NCI-H1694 treated with DMSO at 0.1 percent for 48 hours (cell line): ENCODE data around the gene GPRC5D.

Source experiments
- DNase-seq: peaks from one replicate; lab custom pipeline; 2025; lab: John Stamatoyannopoulos, UW

Gene GPRC5D

DNA sequence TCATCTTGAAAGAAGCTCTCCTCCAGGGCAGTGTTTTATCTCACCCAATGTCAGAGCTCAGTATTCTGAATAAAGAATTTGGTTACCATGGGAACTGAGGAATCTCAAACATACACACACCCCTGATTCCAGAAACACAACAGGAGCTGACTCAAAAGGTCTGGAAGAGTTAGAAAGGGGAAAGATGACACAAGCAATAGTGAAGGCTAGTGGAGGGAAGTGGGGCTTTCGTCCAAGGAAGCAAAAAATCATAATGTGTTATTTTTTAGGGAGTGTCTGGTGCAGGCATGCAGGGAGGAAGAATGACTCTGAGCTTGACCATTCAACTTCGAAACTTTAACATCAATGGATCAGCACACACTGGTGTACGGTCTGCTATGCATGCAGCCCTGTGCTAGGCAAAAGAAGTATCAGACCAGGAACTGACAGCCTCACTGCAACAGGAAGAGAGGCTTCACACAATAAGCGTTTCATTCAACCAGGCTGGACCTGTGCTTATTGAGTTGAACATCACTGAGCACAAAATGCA lies 27.8 kb upstream of the GPRC5D start:
- no peak for DNase-seq

- DNase-seq, result no peak
Observed at GRCh38 chr12:12979126-12979525, 27.2 kb upstream of the GPRC5D start.

GRCh38 chr12:12977231-12977630 lies 25.3 kb upstream of the GPRC5D start:
- no peak for DNase-seq

DNA sequence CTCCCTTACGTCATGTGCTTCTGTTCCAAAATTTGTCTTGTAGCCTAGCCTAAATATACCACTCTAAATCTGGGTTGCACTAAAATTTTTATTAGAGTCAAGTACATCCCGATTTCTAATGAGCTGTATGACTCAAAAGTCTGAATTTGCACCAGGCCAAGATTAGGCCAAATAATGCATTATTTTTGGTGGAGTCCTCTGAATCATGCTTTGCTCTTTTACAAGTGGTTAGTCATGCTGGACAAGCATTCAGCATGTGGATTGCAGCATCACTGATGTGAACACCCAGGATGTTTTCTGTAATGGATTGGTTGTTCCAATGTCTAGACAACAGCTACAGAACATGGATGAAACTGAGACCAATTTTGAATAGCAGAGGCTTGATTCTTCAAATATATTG lies 24.4 kb upstream of the GPRC5D start:
- no peak for DNase-seq

DNA sequence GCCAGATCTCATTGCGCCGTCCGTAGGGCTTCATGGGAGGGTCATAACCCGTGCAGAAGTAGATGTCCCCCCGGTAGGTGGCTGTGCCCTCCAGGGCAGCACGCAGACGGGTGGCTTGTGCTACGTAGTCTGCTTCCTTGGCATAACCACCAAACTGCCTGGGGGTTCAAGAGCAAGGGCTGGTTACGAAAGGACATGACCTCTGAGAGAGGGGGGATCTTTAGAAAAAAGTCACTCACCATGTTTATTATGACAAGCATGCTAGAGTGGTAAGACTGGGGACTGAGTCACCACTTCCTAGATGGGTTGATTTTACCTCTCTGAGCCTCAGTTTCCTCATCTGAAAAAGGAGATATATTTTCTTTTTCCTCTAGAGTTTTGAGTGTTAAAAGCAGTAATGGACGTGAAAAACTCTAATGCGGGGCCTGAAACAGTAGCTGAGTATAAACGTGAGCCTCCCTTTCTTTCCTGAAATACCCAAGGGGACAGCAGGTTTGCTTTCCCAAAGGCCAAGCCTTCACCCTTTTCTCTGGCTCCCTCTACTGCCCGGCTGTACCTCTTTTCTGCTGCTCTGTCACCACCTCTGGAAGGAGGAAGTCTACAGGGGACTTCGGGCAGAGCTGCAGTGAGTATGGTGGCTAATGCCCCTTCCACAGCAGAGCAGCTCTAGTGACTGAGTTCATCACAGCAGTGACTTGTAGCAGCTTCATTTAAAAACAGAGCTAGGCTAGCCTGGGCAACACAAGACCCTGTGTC lies 23.5 kb upstream of the GPRC5D start:
- DNase-seq, result no peak

DNA sequence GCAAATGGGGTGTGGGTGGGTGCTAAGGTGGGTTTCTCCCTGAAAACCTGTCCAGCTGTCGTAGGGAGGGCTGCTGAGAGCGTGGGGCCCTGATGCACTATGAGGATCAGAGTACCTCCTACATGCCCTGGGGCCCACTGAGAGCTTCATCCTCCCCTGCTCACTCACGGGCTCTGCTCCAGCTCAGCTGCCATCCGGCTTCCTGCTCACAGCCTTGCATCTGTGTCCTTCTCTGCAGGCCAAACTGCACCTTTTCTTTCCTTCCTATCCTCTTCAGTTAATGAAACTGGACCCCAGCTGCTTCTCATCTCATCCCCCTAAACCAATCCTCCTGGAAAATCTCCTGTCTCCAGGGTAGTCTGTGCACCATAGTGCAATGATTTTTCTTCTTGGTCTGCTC lies 22.2 kb upstream of the GPRC5D start:
- DNase-seq, result no peak

- no peak for DNase-seq
Observed at GRCh38 chr12:12973019-12973418, 21.0 kb upstream of the GPRC5D start.

DNA sequence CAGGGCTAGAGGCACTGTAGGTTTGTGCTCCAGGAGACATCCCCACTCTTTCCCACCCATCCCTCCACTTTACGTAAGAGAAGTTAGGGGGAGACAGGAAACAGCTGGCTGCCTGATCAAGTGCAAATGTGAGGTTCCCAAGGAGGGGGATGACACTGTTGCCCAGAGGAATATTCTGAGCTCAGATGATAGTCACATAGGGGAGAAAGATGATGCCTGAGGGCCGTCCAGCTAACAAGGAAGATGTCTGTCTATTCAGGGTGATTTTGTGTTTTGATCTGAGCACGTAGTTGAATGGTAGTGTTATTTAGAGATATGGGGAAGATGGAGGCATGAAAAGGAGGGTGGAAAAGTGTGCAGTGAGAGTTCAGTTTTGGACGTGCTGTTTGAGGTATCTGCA lies 13.9 kb upstream of the GPRC5D start:
- no peak for DNase-seq

DNA sequence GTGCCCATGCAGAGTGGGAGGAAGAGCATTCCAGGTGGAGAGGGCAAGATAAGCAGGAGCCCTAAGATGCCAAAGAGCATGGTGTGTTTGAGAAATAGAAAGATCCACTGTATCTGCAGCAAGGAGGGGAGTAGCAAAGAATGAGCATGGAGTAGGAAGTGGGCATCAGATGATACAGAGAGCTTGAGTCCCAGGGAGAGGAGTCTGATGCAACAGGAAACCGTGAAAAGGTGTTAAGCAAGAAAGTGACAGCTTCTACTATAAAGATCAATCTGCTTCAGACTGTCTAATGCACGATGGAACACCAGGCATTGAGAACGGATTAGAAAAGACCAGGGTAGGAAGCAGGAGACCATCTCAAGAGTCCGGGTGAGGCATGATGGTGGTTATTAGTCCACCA lies 12.3 kb upstream of the GPRC5D start:
- DNase-seq, result no peak

DNA sequence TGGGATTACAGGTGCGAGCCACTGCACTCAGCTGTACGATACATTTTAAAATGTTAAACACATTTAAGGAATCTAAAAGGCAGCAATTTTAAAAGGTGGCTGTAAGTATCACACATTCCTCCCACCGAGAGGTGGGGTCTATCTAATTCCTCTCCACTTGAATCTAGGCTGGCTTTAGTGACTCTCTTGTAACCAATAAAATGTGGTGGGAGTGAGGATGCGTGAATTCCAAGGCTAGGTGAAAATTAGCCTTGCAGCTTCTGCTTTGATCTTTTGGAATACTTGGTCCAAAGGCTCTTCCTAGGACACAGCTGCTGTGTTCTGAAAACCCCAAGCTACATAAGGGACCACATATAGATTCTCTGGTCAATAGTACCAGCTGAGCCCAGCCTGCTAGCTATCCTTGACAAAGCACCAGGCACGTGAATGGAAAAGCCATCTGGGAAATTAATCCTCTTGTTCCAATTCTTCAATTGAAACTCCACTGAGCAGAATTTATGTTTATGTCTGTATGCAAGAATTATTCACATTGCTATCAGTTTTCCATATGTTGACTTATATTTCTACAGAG lies 8.8 kb upstream of the GPRC5D start:
- DNase-seq, result no peak

DNA sequence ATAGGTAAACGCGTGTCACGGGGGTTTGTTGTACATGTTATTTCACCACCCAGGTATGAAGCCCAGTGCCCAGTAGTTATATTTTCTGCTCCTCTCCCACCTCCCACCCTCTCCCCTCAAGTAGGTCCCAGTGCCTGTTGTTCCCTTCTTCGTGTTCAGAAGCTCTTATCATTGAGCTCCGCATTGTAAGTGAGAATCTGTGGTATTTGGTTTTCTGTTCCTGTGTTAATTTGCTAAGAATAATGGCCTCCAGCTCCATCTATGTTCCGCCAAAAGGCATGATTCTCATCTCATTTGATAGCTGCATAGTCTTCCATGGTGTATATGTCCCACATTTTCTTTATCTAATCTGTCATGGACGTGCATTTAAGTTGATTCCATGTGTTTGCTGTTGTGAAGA lies 6.9 kb upstream of the GPRC5D start:
- no peak for DNase-seq

GRCh38 chr12:12954878-12955625 lies 3.1 kb upstream of the GPRC5D start:
- no peak for DNase-seq

GRCh38 chr12:12954356-12954755 lies 2.4 kb upstream of the GPRC5D start:
- DNase-seq, result no peak

- DNase-seq, result no peak
Observed at GRCh38 chr12:12951504-12951903, 466 bp downstream of the GPRC5D start.

- DNase-seq, result no peak
Observed at GRCh38 chr12:12947902-12948301, 4.1 kb downstream of the GPRC5D start.

GRCh38 chr12:12946686-12947355 lies 5.1 kb downstream of the GPRC5D start:
- no peak for DNase-seq

DNA sequence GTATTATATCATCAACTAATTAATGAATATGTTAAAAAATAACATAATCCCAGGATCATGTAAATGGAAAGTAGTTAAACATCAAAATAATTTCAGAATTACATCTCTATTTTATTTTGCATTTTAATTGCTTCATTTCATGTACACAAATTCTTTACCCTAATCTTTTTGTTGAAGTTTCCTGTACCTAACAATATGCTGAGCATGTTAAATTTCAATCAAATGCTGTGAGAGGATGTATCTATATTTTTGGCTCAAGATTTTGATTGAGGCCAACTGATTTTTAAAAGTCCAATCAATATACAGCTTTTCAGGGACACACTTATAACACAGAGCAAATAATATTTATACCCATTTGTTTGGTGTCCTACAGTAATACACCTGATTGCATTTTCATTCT lies 6.4 kb downstream of the GPRC5D start:
- no peak for DNase-seq

- no peak for DNase-seq
Observed at GRCh38 chr12:12943586-12944260, 8.2 kb downstream of the GPRC5D start.

DNA sequence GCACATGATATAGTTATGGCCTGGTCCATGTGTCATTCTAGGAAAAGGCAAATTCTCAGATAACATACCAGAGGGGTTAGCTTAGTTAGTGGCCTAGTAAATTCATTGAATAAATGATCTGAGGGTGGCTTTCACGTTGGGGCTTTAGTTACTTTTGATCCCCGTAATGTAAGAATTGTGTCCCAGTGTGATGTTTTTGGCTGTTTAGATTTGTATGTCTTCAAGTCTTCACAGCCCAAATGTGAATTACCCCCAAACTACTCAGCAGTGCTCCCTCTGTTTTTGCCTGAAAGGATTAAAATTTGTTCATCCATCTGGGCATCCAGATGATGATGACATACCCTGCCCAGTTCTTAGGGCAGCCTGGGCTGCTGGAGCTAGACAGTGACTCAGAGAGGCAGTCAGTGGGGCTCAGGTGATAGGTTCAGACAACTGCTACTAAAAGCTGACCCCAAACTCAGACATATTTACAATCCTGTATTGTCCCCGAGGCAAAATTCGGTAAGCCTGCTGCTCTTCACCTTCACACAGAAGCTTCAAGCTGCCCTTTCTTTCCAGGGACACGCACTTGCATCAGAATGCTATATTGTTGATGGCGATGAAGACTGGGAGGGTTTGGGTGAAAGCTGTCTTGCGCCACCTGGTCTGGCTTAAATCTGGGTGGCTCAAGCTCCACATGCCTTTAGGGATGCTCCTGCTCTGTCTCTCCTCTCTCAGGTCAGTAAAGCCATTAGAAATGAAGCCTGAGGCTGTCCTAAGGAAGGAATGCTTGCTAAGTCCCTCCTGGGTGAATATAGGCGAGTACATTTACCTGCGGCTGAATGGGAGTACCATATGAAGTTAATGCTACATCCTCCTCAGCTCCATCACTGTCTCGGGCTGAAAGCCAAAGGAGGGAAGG lies 10.3 kb downstream of the GPRC5D start:
- DNase-seq, result no peak

GRCh38 chr12:12939888-12940287 lies 12.1 kb downstream of the GPRC5D start:
- no peak for DNase-seq

GRCh38 chr12:12938541-12938940 lies 13.4 kb downstream of the GPRC5D start:
- DNase-seq, result no peak
